ENCODE data around the gene CYP24A1.

CYP24A1 gene

GRCh38 chr20:54172856-54173652 lies 732 bp downstream of the CYP24A1 start:
- DNase-seq, result no peak

DNA sequence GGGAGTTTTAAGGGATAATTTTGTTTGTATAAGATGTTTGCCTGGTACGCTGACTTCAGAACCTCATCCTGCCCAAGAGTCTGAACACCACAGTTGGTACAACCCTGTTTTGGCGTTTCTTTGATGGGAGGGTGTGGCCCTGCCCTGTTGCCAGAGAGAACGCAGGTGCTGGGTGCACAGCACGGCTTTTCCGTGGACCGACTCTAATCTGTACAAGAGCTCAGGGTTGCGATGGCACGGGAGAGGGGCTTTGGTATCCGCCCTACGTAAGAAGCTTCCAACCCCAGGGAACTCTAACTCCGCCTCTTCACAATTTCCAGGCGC lies 1.3 kb downstream of the CYP24A1 start:
- no peak for DNase-seq

DNA sequence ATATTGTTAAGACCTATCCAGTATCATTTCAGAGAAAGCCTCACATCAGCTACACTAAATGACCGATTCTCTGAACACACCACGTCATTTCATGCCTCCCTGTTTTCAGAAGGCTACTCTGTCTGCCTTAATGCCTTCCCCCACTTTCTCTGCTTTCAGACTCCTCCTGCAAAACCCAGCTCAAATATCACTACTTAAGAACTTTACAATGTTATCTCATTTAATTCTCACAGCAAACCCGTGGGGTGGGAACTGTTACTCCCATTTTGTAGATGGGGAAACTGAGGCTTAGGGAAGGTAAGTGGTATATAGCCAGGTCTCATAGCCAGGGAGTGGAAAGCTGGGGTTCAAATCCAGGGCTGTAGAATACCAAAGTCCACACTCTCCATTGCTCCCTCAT lies 2.8 kb downstream of the CYP24A1 start:
- no peak for DNase-seq

- no peak for DNase-seq
These were observed 3.7 kb downstream of the CYP24A1 start for GRCh38 chr20:54170026-54170471.

DNA sequence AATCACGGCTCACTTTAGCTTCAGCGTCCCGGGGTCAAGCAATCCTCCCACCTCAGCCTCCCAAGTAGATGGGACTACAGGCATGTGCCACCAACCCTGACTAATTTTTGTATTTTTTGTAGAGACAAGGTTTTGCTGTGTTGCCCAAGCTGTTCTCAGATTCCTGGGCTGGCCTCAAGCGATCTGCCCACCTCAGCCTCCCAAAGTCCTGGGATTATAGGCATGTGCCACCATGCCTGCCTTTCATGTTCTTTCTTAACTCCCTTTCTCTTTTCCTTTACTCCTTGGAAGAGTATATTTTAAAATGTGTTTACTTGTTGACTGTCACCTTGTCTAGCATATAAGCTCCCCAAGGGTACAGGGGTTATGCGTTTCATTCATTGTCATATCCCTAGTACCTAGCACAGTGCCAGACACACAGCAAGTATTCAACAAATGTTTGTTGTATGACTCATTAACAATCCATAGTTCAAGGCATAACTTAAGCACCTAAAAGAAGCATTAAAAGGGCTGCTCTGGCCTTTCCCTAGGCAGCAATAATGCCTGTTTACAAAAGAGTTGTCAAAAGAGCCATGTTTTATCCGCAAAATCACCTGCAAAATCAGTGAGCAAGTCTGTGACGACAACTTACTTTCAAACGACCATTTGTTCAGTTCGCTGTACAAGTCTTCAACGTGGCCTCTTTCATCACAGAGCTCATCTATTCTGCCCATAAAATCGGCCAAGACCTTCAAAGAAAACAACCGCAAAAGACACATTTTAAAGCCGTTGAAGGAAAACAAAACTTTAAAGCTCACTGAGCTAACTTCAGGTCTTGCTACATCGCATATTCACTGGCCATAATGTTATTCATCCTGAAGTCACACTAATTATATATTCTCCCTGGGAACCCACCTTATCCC lies 4.6 kb downstream of the CYP24A1 start:
- no peak for DNase-seq

GRCh38 chr20:54167909-54168872 lies 5.6 kb downstream of the CYP24A1 start:
- no peak for DNase-seq

DNA sequence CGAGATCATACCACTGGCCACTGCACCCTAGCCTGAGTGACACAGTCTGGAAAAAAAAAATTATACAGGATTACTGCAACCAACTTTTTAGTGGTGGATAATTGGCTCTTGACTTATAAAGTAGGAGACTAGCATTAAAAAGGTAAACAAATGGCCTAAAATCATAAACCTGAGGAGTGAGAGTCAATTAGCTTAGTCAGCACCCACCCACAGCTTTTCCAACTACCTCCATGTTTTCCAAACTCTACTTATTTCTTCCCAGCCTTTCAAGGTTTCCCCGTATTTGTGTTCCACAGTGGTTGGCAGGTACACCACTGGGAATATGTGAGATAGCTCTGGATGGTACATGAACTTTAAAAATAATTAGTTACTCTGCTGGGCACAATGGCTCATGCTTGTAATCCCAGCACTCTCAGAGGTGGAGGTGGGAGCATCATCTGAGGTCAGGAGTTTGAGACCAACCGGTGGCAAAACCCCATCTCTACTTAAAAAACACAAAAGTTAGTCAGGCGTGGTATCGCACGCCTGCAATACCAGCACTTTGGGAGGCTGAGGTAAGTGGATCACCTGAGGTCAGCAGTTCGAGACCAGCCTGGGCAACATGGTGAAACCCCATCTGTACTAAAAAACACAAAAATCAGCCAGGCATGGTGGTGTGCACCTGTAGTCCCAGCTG lies 6.7 kb downstream of the CYP24A1 start:
- no peak for DNase-seq

- DNase-seq, result no peak
These were observed 8.0 kb downstream of the CYP24A1 start for GRCh38 chr20:54165803-54166202.

- DNase-seq, result no peak
These were observed 8.8 kb downstream of the CYP24A1 start for GRCh38 chr20:54165014-54165413.

- DNase-seq, result no peak
These were observed 10.4 kb downstream of the CYP24A1 start for GRCh38 chr20:54163402-54163801.

- no peak for DNase-seq
These were observed 11.3 kb downstream of the CYP24A1 start for GRCh38 chr20:54162378-54163009.

GRCh38 chr20:54161821-54162149 lies 12.0 kb downstream of the CYP24A1 start:
- no peak for DNase-seq

DNA sequence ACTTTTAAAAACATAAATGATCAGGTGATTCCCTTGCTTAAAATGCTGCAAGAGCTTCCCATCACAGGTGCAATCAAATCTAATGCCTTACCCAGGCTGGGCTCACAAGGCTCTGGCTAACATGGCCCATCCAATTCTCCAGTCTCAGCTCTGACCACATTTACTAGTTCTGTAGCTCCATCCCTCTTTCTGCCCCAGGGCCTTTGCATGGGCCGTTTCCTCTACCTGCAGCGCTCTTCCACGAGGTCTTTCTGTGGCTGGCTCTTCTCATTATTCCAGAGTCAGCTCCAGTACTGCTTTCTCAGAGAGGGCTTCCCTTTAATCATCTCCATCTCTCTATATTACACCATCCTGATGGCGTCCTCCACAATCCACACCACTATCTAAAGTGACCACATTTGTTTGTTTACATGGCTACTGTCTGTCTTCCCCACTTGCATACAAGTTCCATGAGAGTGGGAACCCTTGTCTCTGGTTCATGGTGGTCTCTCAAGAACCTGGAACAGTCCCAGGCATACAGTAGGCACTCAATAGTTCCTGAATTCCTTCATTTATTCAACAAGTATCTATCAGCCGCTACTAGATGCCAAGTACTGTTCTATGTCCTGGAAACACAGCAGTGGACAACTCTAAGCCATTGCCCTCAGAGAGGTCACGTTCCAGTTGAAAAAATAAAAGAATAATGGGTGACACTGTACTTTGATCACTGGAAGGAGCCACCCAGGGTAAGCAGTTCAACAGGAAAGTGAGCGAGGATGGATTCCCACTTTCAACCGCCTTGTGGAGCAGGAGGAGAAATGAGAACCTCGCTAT lies 12.6 kb downstream of the CYP24A1 start:
- DNase-seq, result no peak

DNA sequence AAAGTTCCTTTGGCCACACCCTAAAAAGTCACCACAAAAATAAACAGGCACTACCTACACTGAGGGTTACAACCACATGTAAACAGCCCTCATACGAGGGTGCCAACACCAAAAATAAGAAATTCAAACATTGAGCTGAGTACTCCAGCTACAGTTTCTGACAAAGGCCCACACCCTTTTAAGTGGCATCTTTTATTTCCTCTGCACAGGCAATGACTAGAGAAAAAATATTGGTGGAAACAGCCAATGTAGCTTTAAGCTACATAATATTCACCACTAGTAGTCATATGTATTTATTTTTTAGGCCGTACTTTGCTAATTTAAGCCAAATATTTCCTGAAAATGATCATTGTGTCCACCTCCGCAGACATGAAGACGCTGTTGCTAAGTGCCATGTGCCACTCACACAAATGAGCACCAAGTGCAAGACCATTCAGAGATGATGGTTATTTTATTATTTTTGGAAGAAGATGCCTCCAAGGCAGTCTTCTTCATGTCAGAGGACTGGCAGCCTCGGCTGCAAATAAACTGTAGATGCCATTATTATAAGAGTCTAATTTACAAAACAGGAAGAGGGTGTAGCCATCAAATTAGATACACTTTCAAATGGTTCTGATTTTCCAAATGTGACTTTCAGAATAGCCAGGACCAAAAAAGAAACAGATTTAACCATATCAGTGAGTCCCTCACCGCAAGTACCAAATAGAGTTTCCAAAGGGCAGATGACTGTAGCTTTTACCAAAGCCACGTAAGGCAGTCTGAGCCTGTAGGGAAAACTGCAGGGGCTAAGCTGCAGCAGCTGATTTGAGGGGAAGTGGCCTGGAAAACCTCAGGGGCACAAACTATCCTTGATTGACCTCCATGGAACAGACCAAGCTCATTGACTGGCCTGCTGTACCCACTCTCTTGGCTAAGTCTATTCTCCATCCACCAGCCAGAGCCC lies 13.4 kb downstream of the CYP24A1 start:
- DNase-seq, result no peak

DNA sequence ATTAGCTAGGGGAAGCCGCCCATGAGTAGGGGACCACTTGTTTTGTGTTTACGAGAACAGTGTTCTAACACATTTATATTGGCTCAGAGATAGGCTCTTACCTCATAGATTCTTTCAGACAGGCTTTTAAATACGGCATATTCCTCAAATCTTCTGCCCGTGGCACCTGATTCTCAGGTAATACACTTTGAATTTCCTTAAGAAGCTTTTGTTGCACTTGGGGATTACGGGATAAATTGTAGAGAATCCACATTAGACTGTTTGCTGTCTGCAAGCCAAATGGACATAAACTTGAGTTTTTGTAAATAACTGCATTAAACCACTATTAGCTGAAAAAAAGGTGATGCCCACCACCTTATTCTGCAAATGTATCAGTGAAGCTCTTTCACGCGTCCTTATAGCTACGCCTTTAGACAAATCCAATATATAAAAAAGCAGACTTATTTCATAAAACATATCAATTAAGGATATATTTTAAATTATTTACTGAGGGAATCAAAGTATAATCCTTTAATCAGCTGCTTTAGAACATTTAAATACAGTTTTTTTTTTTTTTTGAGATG lies 14.8 kb downstream of the CYP24A1 start:
- DNase-seq, result no peak

- DNase-seq, result no peak
These were observed 15.6 kb downstream of the CYP24A1 start for GRCh38 chr20:54158226-54158625.

- no peak for DNase-seq
These were observed 16.6 kb downstream of the CYP24A1 start for GRCh38 chr20:54156981-54157835.

DNA sequence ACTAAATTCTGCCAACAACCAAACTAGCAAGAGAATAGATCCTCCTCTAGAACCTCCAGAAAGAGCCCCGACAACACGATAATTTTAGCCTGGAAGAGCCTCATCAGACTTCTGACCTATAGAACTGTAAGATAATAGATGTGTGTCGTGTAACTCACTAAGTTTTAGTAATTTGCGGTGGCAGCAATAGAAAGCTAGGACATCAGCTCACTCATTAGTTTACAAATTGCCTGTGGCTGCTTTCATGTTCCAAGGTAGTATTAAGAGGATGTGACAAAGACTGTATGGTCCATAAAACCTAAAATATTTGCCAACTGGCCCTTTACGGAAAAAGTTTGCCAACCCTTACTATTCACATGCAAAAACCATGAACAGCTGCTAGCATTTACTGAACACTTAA lies 17.3 kb downstream of the CYP24A1 start:
- no peak for DNase-seq

Data from activated CD8-positive, alpha-beta memory T cell treated with anti-CD3 and anti-CD28 coated beads, Interleukin-2, amount 50 U/mL, for 4 hours (primary cell).